ENCODE results near the gene SMARCAL1. TPM values are rescaled to one million over a fixed set of nuclear protein-coding genes. Genes with fewer than 3 reads are reported as not detected.
A peak's percentile ranks its signal among the peaks of the same experiment; 100 is the strongest.

SMARCAL1 gene
- total RNA-seq, 1 experiment from 2014 or later, result 40.5 TPM

- Histone ChIP-seq H3K9me2 (ENCODE audit: insufficient read depth) (no peaks in the 10 kb centered on the region), H3K36me3 (ENCODE audit: low read depth) (no peaks in the 10 kb centered on the region), H3K79me2 (ENCODE audit: low read depth) (peaks cover 7% of the 10 kb centered on the region), H3F3A (ENCODE audit: insufficient read depth, low read depth) (peaks cover 6% of the 10 kb centered on the region), H2AFZ (no peak overlapping the region), H3K9me3 (ENCODE audit: insufficient read depth, low read depth) (no peaks in the 10 kb centered on the region), H3K27me3 (ENCODE audit: insufficient read depth, low read depth) (no peaks in the 10 kb centered on the region), H3K4me1 (replicated peaks; ENCODE audit: insufficient read depth) (peaks cover 19% of the 10 kb centered on the region), H3K4me3 (no peak overlapping the region), H3K4me2 (no peak overlapping the region), H3K27ac (no peak overlapping the region), H4K20me1 (ENCODE audit: insufficient read depth) (no peaks in the 10 kb centered on the region)
- ChIA-PET CTCF (no interaction called here), POLR2A (ENCODE audit: unreplicated experiment) (no interaction called here)
- TF ChIP-seq EZH2 (IDR thresholded peaks at IDR 0.05; ENCODE audit: low read depth) (no peak), CTCF (conservative IDR thresholded peaks at IDR 0.05) (no peak)
- intact Hi-C loops (cut with micrococcal nuclease; ENCODE audit: unreplicated experiment), result loop anchor here (10.0 kb wide), 1 partner anchor 279 kb away; no protein-coding TSS in a partner anchor
- no TSS peak for BruUV-seq (replicated peaks)
- DNase-seq, result no peak
Measured at GRCh38 chr2:216493334-216493685, 81.0 kb downstream of the SMARCAL1 start.

- ChIA-PET CTCF (interaction anchor here (0.6 kb wide), 1 partner anchor 12 kb away, joined by 3 read pairs; no protein-coding TSS in a partner anchor), POLR2A (ENCODE audit: unreplicated experiment) (no interaction called here)
- Histone ChIP-seq H3K27ac (no peak overlapping the region), H3K9me2 (ENCODE audit: insufficient read depth) (no peaks in the 10 kb centered on the region), H3K36me3 (ENCODE audit: low read depth) (peaks cover 16% of the 10 kb centered on the region), H4K20me1 (ENCODE audit: insufficient read depth) (peaks cover 5% of the 10 kb centered on the region; the same call in 1 of the 2 replicates), H2AFZ (no peak overlapping the region), H3K27me3 (ENCODE audit: insufficient read depth, low read depth) (no peaks in the 10 kb centered on the region), H3K4me3 (no peak overlapping the region), H3F3A (ENCODE audit: insufficient read depth, low read depth) (peaks cover 21% of the 10 kb centered on the region), H3K4me1 (replicated peaks; ENCODE audit: insufficient read depth) (peaks cover 18% of the 10 kb centered on the region), H3K9me3 (ENCODE audit: insufficient read depth, low read depth) (no peaks in the 10 kb centered on the region), H3K4me2 (no peak overlapping the region), H3K79me2 (ENCODE audit: low read depth) (peaks cover 28% of the 10 kb centered on the region)
- DNase-seq, result no peak
- intact Hi-C loops (cut with micrococcal nuclease; ENCODE audit: unreplicated experiment), result loop anchor here (5.0 to 10.0 kb wide), 2 partner anchors 281 to 383 kb away; no protein-coding TSS in a partner anchor
- BruUV-seq (replicated peaks), result no TSS peak
- TF ChIP-seq CTCF (conservative IDR thresholded peaks at IDR 0.05) (no peak), EZH2 (IDR thresholded peaks at IDR 0.05; ENCODE audit: low read depth) (no peak)
Measured at GRCh38 chr2:216495656-216496055, 83.4 kb downstream of the SMARCAL1 start.

GRCh38 chr2:216497382-216498069 lies 85.2 kb downstream of the SMARCAL1 start:
- POLR2A ChIA-PET (ENCODE audit: unreplicated experiment), result interaction anchor here (0.5 kb wide), 1 partner anchor 393 kb away, joined by 3 read pairs; no protein-coding TSS in a partner anchor
- intact Hi-C loops (cut with micrococcal nuclease; ENCODE audit: unreplicated experiment), result loop anchor here (1.0 to 10.0 kb wide), 3 partner anchors 85 to 385 kb away; partner anchors contain the start of gene SMARCAL1
- Histone ChIP-seq H3F3A (ENCODE audit: insufficient read depth, low read depth) (peaks cover 36% of the 10 kb centered on the region), H3K79me2 (ENCODE audit: low read depth) (peaks cover 46% of the 10 kb centered on the region), H3K36me3 (ENCODE audit: low read depth) (peaks cover 35% of the 10 kb centered on the region), H3K9me3 (ENCODE audit: insufficient read depth, low read depth) (no peaks in the 10 kb centered on the region), H3K9me2 (ENCODE audit: insufficient read depth) (no peaks in the 10 kb centered on the region), H3K27ac (0 out of 2 replicates have a peak overlapping the region, but pooled peaks have one; percentile 86), H3K4me1 (replicated peaks; ENCODE audit: insufficient read depth) (peaks cover 30% of the 10 kb centered on the region), H2AFZ (peak overlapping the region; percentile 95), H4K20me1 (ENCODE audit: insufficient read depth) (peaks cover 21% of the 10 kb centered on the region), H3K4me3 (peak overlapping the region; percentile 96), H3K27me3 (ENCODE audit: insufficient read depth, low read depth) (no peaks in the 10 kb centered on the region), H3K4me2 (peak overlapping the region; percentile 99)
- DNase-seq, result no peak
- CTCF ChIA-PET, result interaction anchor here (0.8 kb wide), 1 partner anchor 169 kb away, joined by 3 read pairs; no protein-coding TSS in a partner anchor
- no TSS peak for BruUV-seq (replicated peaks)
- no peak for TF ChIP-seq CTCF (conservative IDR thresholded peaks at IDR 0.05)
- no peak for TF ChIP-seq EZH2 (IDR thresholded peaks at IDR 0.05; ENCODE audit: low read depth)

Measured in PC-9 (cell line).